Activated CD8-positive, alpha-beta memory T cell treated with anti-CD3 and anti-CD28 coated beads, Interleukin-2, amount 50 U/mL, for 1 hour (primary cell): ENCODE results near the gene PTPRN2.
"Not testable (repeated sequence)": the region's sequence is repeated elsewhere in the genome, so short reads cannot be mapped to it uniquely, and the experiment has no call there.

ENCODE experiments used
- DNase-seq: peaks from one replicate; pipeline ENCODE4 v3.0.0-alpha.2; 2020; ENCODE audit errors: extremely low read depth

Gene PTPRN2

GRCh38 chr7:157738066-157738460 lies 849.6 kb downstream of the PTPRN2 start:
- no peak for DNase-seq

GRCh38 chr7:157737151-157738065 lies 850.2 kb downstream of the PTPRN2 start:
- no peak for DNase-seq

GRCh38 chr7:157736341-157736740 lies 851.3 kb downstream of the PTPRN2 start:
- no peak for DNase-seq

GRCh38 chr7:157735826-157736225 lies 851.8 kb downstream of the PTPRN2 start:
- no peak for DNase-seq

GRCh38 chr7:157734676-157735640 lies 852.7 kb downstream of the PTPRN2 start:
- DNase-seq: no peak

GRCh38 chr7:157733760-157734395 lies 853.7 kb downstream of the PTPRN2 start:
- DNase-seq: not testable (repeated sequence)

- no peak for DNase-seq
Measured at GRCh38 chr7:157731126-157731525, 856.5 kb downstream of the PTPRN2 start.

- DNase-seq: no peak
Measured at GRCh38 chr7:157730614-157731013, 857.0 kb downstream of the PTPRN2 start.

- no peak for DNase-seq
Measured at GRCh38 chr7:157729566-157729965, 858.1 kb downstream of the PTPRN2 start.

GRCh38 chr7:157727964-157728615 lies 859.5 kb downstream of the PTPRN2 start:
- DNase-seq: no peak

- no peak for DNase-seq
Measured at GRCh38 chr7:157726764-157727163, 860.9 kb downstream of the PTPRN2 start.

- DNase-seq: not testable (repeated sequence)
Measured at GRCh38 chr7:157725312-157725711, 862.3 kb downstream of the PTPRN2 start.

- DNase-seq: no peak
Measured at GRCh38 chr7:157723205-157723604, 864.4 kb downstream of the PTPRN2 start.

- no peak for DNase-seq
Measured at GRCh38 chr7:157722137-157723060, 865.2 kb downstream of the PTPRN2 start.

- no peak for DNase-seq
Measured at GRCh38 chr7:157721468-157722136, 866.0 kb downstream of the PTPRN2 start.

GRCh38 chr7:157719705-157720655 lies 867.6 kb downstream of the PTPRN2 start:
- DNase-seq: no peak

- DNase-seq: no peak
Measured at GRCh38 chr7:157719008-157719682, 868.5 kb downstream of the PTPRN2 start.
